Measurements from ENCODE around the gene RNF43.
A peak's percentile ranks its signal among the peaks of the same experiment; 100 is the strongest.

The RNF43 gene

DNA sequence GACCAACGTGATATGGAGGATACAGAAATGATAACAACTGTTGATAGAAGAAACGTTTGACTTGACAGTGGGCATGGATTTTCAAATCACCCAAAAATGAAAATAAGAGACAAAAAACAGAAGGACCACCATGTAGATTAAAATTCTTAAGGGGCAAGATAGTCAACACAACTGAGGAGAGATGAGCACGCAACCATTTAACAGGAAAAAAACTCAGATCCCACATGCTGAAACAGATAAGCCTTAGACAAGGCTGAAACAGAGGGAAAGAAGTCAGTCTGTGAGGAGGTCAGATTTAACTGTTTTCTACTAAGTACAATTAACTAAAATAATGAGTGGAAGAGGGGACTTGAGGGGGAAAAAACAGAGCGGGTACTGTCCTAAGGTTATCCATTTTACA lies 21.2 kb downstream of the RNF43 start:
- H3K9me3 ChIP-seq, result no peaks in the 10 kb centered on the region
- H3K36me3 ChIP-seq, result no peaks in the 10 kb centered on the region
- peaks cover 2% of the 10 kb centered on the region; the same call in 1 of the 2 replicates for H3K4me1 ChIP-seq
- no peak overlapping the region for H3K4me3 ChIP-seq (ENCODE audit: low read depth, low read length)
- H3K27me3 ChIP-seq, result peaks cover 96% of the 10 kb centered on the region
- TF ChIP-seq, protein P1, sequence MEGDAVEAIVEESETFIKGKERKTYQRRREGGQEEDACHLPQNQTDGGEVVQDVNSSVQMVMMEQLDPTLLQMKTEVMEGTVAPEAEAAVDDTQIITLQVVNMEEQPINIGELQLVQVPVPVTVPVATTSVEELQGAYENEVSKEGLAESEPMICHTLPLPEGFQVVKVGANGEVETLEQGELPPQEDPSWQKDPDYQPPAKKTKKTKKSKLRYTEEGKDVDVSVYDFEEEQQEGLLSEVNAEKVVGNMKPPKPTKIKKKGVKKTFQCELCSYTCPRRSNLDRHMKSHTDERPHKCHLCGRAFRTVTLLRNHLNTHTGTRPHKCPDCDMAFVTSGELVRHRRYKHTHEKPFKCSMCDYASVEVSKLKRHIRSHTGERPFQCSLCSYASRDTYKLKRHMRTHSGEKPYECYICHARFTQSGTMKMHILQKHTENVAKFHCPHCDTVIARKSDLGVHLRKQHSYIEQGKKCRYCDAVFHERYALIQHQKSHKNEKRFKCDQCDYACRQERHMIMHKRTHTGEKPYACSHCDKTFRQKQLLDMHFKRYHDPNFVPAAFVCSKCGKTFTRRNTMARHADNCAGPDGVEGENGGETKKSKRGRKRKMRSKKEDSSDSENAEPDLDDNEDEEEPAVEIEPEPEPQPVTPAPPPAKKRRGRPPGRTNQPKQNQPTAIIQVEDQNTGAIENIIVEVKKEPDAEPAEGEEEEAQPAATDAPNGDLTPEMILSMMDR (IDR thresholded peaks at IDR 0.05; ENCODE audit: low read depth, low read length), result no peak
- no peak for DNase-seq

DNA sequence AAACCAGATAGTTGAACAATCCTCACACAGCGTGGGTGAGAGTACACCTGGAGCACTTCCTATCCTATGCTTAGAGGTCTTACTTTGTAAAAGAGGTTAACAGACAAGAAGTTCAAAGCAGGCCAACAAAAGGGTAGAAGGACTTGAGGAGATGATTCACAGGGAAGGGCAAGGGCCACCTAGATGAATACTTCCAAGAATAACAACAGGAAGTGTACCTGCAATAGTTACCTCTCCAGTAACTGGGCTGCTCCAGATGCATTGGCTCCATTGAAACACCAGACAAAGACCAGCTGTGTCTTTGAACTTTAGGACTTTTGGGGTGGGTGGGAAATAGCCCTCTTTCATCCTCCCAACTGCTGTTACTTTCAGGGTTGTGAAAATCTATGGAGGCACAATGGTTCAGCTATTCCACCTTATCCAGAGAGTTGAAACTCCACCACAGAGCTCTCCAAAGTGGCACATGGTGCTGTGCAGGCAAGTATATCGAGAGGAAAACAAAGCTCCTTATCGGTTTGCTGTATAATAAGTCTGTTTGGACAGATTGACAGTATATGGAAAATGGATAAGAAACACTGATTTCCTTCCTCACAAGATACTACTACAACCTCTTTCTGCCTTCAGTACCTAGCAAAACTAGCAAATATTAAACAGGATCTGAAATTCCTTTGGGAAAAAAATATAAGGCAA lies 22.7 kb downstream of the RNF43 start:
- no peak for DNase-seq
- Histone ChIP-seq H3K36me3 (no peaks in the 10 kb centered on the region), H3K27me3 (peaks cover 95% of the 10 kb centered on the region), H3K4me3 (ENCODE audit: low read depth, low read length) (no peak overlapping the region), H3K4me1 (peaks cover 3% of the 10 kb centered on the region; the same call in 1 of the 2 replicates), H3K9me3 (no peaks in the 10 kb centered on the region)
- TF ChIP-seq, protein P1 (IDR thresholded peaks at IDR 0.05; ENCODE audit: low read depth, low read length), result no peak

DNA sequence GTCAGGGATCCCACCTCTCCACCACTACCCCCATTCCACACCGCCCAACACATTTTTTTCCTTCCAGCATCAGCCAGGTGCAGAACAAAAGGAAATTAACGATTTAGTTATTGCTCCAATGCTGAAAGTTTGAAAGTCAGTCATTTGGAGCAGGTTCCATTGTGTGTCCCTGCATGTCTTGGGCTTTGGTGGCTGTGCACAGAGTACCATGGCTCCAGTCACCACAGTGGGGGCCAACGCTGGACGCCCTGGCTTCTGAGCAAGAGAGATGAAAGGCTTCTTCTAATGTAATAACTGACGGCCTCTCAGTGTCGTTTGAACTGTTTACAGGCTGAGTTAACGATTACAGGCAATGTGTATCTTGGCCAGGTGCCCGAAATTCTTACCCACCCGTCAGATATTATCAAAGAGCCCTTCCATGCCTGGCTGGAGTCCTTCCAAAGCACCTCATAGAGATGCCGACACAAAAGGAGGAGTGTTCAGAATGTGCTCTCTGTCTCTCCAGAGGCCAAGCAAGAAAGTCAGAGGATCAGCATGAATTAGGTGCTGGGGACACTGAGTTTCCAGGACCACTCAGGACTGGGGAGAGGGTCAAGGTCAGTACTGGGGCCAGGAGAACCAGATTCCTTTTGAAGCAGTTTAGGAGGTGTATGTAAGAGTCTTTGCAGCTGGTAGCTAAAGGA lies 25.9 kb downstream of the RNF43 start:
- H3K9me3 ChIP-seq, result no peaks in the 10 kb centered on the region
- no peaks in the 10 kb centered on the region for H3K36me3 ChIP-seq
- DNase-seq, result peak; percentile 75
- peaks cover 82% of the 10 kb centered on the region for H3K27me3 ChIP-seq
- TF ChIP-seq, protein P1 (IDR thresholded peaks at IDR 0.05; ENCODE audit: low read depth, low read length), result no peak
- H3K4me1 ChIP-seq, result peaks cover 3% of the 10 kb centered on the region; the same call in 1 of the 2 replicates
- H3K4me3 ChIP-seq (ENCODE audit: low read depth, low read length), result no peak overlapping the region

DNA sequence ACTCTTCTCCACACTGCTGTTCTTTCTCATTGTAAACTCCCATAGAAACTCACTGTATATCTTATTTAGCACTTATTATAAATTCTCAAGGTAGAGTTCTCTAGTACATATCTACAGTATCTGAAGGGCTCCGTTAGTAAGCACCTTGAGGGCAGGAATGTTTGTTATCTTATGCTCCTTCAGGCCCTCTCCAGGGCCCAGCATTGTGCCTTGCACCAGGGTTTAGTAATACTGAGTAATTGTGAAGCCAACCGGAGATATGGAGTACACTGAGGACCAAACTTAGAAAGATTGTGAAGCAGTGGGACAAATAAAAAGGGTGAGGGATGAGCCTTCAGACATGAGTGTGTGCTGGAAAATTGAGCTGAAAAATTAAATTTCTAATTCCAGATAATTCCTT lies 26.4 kb downstream of the RNF43 start:
- Histone ChIP-seq H3K9me3 (no peaks in the 10 kb centered on the region), H3K4me3 (ENCODE audit: low read depth, low read length) (no peak overlapping the region), H3K27me3 (peaks cover 82% of the 10 kb centered on the region), H3K4me1 (peaks cover 3% of the 10 kb centered on the region; the same call in 1 of the 2 replicates), H3K36me3 (no peaks in the 10 kb centered on the region)
- TF ChIP-seq, protein P1 (IDR thresholded peaks at IDR 0.05; ENCODE audit: low read depth, low read length), result no peak
- no peak for DNase-seq

DNA sequence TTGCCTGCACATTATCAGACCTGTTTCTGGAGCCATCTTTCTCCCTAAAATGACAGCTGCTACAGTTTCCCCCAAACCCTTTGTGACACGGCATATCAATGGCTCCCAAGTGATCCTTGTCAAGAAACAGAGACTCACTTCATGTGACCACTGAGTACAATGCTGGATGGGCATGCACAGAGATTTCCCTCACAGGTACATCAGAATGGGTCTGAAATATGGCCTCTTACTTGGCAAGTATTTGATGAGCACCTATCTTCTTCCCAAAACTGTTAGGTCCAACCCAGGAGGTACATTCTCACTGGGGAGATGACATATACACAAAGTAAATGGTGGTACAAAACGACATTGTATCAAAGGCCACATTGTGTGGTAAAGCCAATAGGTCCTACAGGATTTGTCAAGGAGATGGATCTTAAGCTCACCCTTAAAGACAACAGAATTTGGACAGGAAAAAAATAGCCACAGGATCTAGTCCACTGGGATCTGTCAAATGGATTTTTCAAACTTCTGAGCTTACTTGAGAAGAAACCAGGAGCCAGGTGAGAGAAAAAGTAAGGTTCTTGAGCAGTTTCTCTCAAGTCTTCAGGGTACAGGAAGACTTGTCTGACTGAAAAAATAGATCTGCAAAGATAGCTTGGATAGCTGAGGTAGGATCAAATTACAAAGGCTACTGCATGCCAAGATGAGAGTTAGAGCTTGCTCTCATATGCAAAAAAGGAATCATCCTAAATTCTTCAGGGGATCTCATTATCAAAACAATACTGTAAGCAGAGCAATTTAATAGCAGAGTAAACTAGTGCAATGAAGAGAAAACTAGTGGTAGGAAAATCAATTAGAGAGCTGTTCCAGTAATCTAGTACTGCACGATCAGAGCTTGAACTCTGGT lies 28.8 kb downstream of the RNF43 start:
- no peak for DNase-seq
- no peaks in the 10 kb centered on the region for H3K36me3 ChIP-seq
- H3K9me3 ChIP-seq, result no peaks in the 10 kb centered on the region
- TF ChIP-seq, protein P1 (IDR thresholded peaks at IDR 0.05; ENCODE audit: low read depth, low read length), result no peak
- peaks cover 3% of the 10 kb centered on the region; the same call in 1 of the 2 replicates for H3K4me1 ChIP-seq
- peaks cover 84% of the 10 kb centered on the region for H3K27me3 ChIP-seq
- H3K4me3 ChIP-seq (ENCODE audit: low read depth, low read length), result no peak overlapping the region
